Lower leg skin (tissue), 3 donors: ENCODE data around the gene RBCK1.

Source experiments
- CTCF ChIP-seq, 3 donors: fragments of 450-650 bp; IDR thresholded peaks; one replicate each; pipeline ENCODE4 v1.5.1; 2016; ENCODE audit warnings: antibody characterized with exemption in 3 of 3, mild to moderate bottlenecking in 3 of 3, moderate library complexity in 2 of 3
- POLR2A ChIP-seq, 2 donors: fragments of 450-650 bp; IDR thresholded peaks; one replicate each; pipeline ENCODE4 v1.6.1; 2016 to 2017; ENCODE audit warnings: antibody characterized with exemption in 2 of 2, mild to moderate bottlenecking in 1 of 2, moderate library complexity in 1 of 2

GRCh38 chr20:412081-412480 lies 4.0 kb downstream of the RBCK1 start:
- TF ChIP-seq CTCF (IDR thresholded peaks at IDR 0.05): no peak
- no peak for TF ChIP-seq POLR2A (IDR thresholded peaks at IDR 0.05)
